Ramos (cell line): Measurements from ENCODE around the gene ANKRD35.
"Not testable (repeated sequence)": the region's sequence is repeated elsewhere in the genome, so short reads cannot be mapped to it uniquely, and the experiment has no call there.

Source experiments
- in situ Hi-C: fragments of 300-500 bp; cut with MboI; formaldehyde crosslinking; loops from one replicate; pipeline ENCODE4 v1.14.3; 2022; ENCODE audit warnings: low sequenced_read_pairs; ENCODE audit not compliant: unreplicated experiment

ANKRD35 gene

GRCh38 chr1:145823565-145824498 is 61.8 kb downstream of the ANKRD35 start, which contains the start of the genes POLR3C and RNF115:
POLR3C (plus strand) TSS chr1:145824200; CDS start chr1:145825777, 1,577 bp downstream.
RNF115 (minus strand) TSS chr1:145824095; CDS start chr1:145823873, 222 bp downstream.
- in situ Hi-C loops, result no loop called here

- in situ Hi-C loops, result not testable (repeated sequence)
Observed at GRCh38 chr1:145822779-145823331, 62.8 kb downstream of the ANKRD35 start.

- in situ Hi-C loops, result not testable (repeated sequence)
Observed at GRCh38 chr1:145818095-145818494, 67.6 kb downstream of the ANKRD35 start.
